ENCODE data around the gene RNASEH2C. TPM values are rescaled to one million over a fixed set of nuclear protein-coding genes. Genes with fewer than 3 reads are reported as not detected.

Gene RNASEH2C
- total and polyA plus RNA-seq, 2 of the 13 experiments (the other 11 are each of a cell fraction or from before 2014, with no cell fraction given), result 27.4 to 50.9 TPM

- TF ChIP-seq ATF3 (CRISPR knock-in tag; IDR thresholded peaks at IDR 0.05) (0 out of 2 replicates have a peak, but pooled peaks have one; percentile 37), TSC22D2 (CRISPR knock-in tag; IDR thresholded peaks at IDR 0.05; ENCODE audit: borderline replicate concordance) (peak; percentile 80; the same call in 1 of the 2 replicates), HOMEZ (CRISPR knock-in tag; IDR thresholded peaks at IDR 0.05; ENCODE audit: low read depth) (peak; percentile 64; the same call in 1 of the 2 replicates), SMYD3 (CRISPR knock-in tag; IDR thresholded peaks at IDR 0.05) (no peak), ZHX2 (IDR thresholded peaks at IDR 0.05; ENCODE audit: low read depth) (peak; percentile 94), ZHX2 (CRISPR knock-in tag; IDR thresholded peaks at IDR 0.05; ENCODE audit: borderline replicate concordance) (peak; percentile 88; the same call in 1 of the 2 replicates), SP2 (CRISPR knock-in tag; IDR thresholded peaks at IDR 0.05) (peak; percentile 81), ZNF280B (CRISPR knock-in tag; IDR thresholded peaks at IDR 0.05; ENCODE audit: borderline replicate concordance) (peak; percentile 98), PHF20 (CRISPR knock-in tag; IDR thresholded peaks at IDR 0.05) (peak; percentile 99)
- TF ChIP-seq, protein P1, sequence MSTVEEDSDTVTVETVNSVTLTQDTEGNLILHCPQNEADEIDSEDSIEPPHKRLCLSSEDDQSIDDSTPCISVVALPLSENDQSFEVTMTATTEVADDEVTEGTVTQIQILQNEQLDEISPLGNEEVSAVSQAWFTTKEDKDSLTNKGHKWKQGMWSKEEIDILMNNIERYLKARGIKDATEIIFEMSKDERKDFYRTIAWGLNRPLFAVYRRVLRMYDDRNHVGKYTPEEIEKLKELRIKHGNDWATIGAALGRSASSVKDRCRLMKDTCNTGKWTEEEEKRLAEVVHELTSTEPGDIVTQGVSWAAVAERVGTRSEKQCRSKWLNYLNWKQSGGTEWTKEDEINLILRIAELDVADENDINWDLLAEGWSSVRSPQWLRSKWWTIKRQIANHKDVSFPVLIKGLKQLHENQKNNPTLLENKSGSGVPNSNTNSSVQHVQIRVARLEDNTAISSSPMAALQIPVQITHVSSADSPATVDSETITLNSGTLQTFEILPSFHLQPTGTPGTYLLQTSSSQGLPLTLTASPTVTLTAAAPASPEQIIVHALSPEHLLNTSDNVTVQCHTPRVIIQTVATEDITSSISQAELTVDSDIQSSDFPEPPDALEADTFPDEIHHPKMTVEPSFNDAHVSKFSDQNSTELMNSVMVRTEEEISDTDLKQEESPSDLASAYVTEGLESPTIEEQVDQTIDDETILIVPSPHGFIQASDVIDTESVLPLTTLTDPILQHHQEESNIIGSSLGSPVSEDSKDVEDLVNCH (CRISPR knock-in tag; IDR thresholded peaks at IDR 0.05), result no peak
- TF ChIP-seq, protein P2, sequence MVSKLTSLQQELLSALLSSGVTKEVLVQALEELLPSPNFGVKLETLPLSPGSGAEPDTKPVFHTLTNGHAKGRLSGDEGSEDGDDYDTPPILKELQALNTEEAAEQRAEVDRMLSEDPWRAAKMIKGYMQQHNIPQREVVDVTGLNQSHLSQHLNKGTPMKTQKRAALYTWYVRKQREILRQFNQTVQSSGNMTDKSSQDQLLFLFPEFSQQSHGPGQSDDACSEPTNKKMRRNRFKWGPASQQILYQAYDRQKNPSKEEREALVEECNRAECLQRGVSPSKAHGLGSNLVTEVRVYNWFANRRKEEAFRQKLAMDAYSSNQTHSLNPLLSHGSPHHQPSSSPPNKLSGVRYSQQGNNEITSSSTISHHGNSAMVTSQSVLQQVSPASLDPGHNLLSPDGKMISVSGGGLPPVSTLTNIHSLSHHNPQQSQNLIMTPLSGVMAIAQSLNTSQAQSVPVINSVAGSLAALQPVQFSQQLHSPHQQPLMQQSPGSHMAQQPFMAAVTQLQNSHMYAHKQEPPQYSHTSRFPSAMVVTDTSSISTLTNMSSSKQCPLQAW (CRISPR knock-in tag; IDR thresholded peaks at IDR 0.05), result peak; percentile 93
- TF ChIP-seq, protein P3, sequence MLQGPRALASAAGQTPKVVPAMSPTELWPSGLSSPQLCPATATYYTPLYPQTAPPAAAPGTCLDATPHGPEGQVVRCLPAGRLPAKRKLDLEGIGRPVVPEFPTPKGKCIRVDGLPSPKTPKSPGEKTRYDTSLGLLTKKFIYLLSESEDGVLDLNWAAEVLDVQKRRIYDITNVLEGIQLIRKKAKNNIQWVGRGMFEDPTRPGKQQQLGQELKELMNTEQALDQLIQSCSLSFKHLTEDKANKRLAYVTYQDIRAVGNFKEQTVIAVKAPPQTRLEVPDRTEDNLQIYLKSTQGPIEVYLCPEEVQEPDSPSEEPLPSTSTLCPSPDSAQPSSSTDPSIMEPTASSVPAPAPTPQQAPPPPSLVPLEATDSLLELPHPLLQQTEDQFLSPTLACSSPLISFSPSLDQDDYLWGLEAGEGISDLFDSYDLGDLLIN (CRISPR knock-in tag; IDR thresholded peaks at IDR 0.05; ENCODE audit: borderline replicate concordance), result 0 out of 2 replicates have a peak, but pooled peaks have one; percentile 49
Observed at GRCh38 chr11:65711785-65712632, 8.6 kb downstream of the RNASEH2C start, which contains the start of gene KAT5 (continued).
